GM21381 (cell line): ENCODE data around the gene CD58.

Experiments
- ATAC-seq: cut with Tn5 transposase; IDR thresholded peaks from one replicate; pipeline ENCODE4 v1.9.1; 2021; ENCODE audit warnings: mild to moderate bottlenecking, moderate library complexity; ENCODE audit not compliant: unreplicated experiment

The CD58 gene

GRCh38 chr1:116496380-116496779 is 74.4 kb downstream of the CD58 start:
- ATAC-seq: no peak

- ATAC-seq: no peak
Measured at GRCh38 chr1:116495535-116495934, 75.3 kb downstream of the CD58 start.

- no peak for ATAC-seq
Measured at GRCh38 chr1:116494745-116495144, 76.1 kb downstream of the CD58 start.

GRCh38 chr1:116494353-116494692 is 76.5 kb downstream of the CD58 start:
- ATAC-seq: no peak

GRCh38 chr1:116493484-116494352 is 77.1 kb downstream of the CD58 start:
- ATAC-seq: no peak

GRCh38 chr1:116493036-116493435 is 77.8 kb downstream of the CD58 start:
- no peak for ATAC-seq

GRCh38 chr1:116492358-116492811 is 78.4 kb downstream of the CD58 start:
- no peak for ATAC-seq

GRCh38 chr1:116491700-116492357 is 79.0 kb downstream of the CD58 start:
- no peak for ATAC-seq

GRCh38 chr1:116490588-116490987 is 80.2 kb downstream of the CD58 start:
- ATAC-seq: no peak

GRCh38 chr1:116489231-116489697 is 81.6 kb downstream of the CD58 start:
- no peak for ATAC-seq

- no peak for ATAC-seq
Measured at GRCh38 chr1:116488071-116488470, 82.8 kb downstream of the CD58 start.

GRCh38 chr1:116487583-116487982 is 83.2 kb downstream of the CD58 start:
- ATAC-seq: no peak

- no peak for ATAC-seq
Measured at GRCh38 chr1:116487031-116487430, 83.8 kb downstream of the CD58 start.

GRCh38 chr1:116486424-116486823 is 84.4 kb downstream of the CD58 start:
- no peak for ATAC-seq

- ATAC-seq: no peak
Measured at GRCh38 chr1:116485976-116486375, 84.8 kb downstream of the CD58 start.

GRCh38 chr1:116485071-116485735 is 85.6 kb downstream of the CD58 start:
- peak; percentile 76 for ATAC-seq

- ATAC-seq: no peak
Measured at GRCh38 chr1:116483481-116484309, 87.1 kb downstream of the CD58 start.

- no peak for ATAC-seq
Measured at GRCh38 chr1:116482490-116482889, 88.3 kb downstream of the CD58 start.

- no peak for ATAC-seq
Measured at GRCh38 chr1:116481934-116482333, 88.9 kb downstream of the CD58 start.

GRCh38 chr1:116478621-116479020 is 92.2 kb downstream of the CD58 start:
- no peak for ATAC-seq

- no peak for ATAC-seq
Measured at GRCh38 chr1:116477429-116477828, 93.4 kb downstream of the CD58 start.
